GM12865 (cell line): Measurements from ENCODE around the gene DLG2.

Experiments used
- DNase-seq: peaks from one replicate; pipeline ENCODE4 v3.0.0; 2010; ENCODE audit warnings: low read depth
- H3K4me3 ChIP-seq: 2 replicates; pipeline ENCODE4 v1.5.1; 2011; ENCODE audit warnings: mild to moderate bottlenecking, low read depth, low read length, control low read depth
- CTCF ChIP-seq: IDR thresholded peaks from 2 replicates; pipeline ENCODE4 v1.5.1; 2011; ENCODE audit warnings: low read length, control low read depth, low read depth, inconsistent platforms; ENCODE audit not compliant: insufficient read depth; ENCODE audit errors: missing control alignments

DLG2 gene

GRCh38 chr11:85187992-85188391, 439.2 kb downstream of the DLG2 start:
- no peak for TF ChIP-seq CTCF
- no peak overlapping the region for H3K4me3 ChIP-seq
- DNase-seq = no peak

GRCh38 chr11:85184721-85185120, 442.4 kb downstream of the DLG2 start:
- no peak for TF ChIP-seq CTCF
- no peak overlapping the region for H3K4me3 ChIP-seq
- no peak for DNase-seq

- peak; percentile 45 for TF ChIP-seq CTCF
- no peak overlapping the region for H3K4me3 ChIP-seq
- peak; percentile 44 for DNase-seq
These were observed 444.4 kb downstream of the DLG2 start for GRCh38 chr11:85182441-85183387.

- no peak for DNase-seq
- no peak for TF ChIP-seq CTCF
- H3K4me3 ChIP-seq = no peak overlapping the region
These were observed 446.6 kb downstream of the DLG2 start for GRCh38 chr11:85180528-85180927.

- no peak for DNase-seq
- no peak for TF ChIP-seq CTCF
- H3K4me3 ChIP-seq = no peak overlapping the region
These were observed 455.4 kb downstream of the DLG2 start for GRCh38 chr11:85171648-85172257.

- no peak for DNase-seq
- no peak overlapping the region for H3K4me3 ChIP-seq
- no peak for TF ChIP-seq CTCF
These were observed 457.0 kb downstream of the DLG2 start for GRCh38 chr11:85170184-85170583.

GRCh38 chr11:85167471-85167870, 459.7 kb downstream of the DLG2 start:
- TF ChIP-seq CTCF = no peak
- no peak for DNase-seq
- H3K4me3 ChIP-seq = no peak overlapping the region
